HG02759 (cell line): ENCODE data around the gene AMT.
"Not testable (repeated sequence)": the region's sequence is repeated elsewhere in the genome, so short reads cannot be mapped to it uniquely, and the experiment has no call there.

Experiments used
- ATAC-seq: cut with Tn5 transposase; IDR thresholded peaks from one replicate; pipeline ENCODE4 v1.9.1; 2021; ENCODE audit warnings: mild to moderate bottlenecking, moderate library complexity; ENCODE audit not compliant: unreplicated experiment

Gene AMT

GRCh38 chr3:49391310-49391709, 31.0 kb downstream of the AMT start:
- ATAC-seq = not testable (repeated sequence)

- no peak for ATAC-seq
These were observed 33.0 kb downstream of the AMT start for GRCh38 chr3:49389297-49389696.

- no peak for ATAC-seq
These were observed 33.9 kb downstream of the AMT start for GRCh38 chr3:49388289-49388820.

GRCh38 chr3:49387721-49388120, 34.6 kb downstream of the AMT start:
- no peak for ATAC-seq

GRCh38 chr3:49386056-49386756, 36.1 kb downstream of the AMT start:
- no peak for ATAC-seq

GRCh38 chr3:49385617-49386016, 36.7 kb downstream of the AMT start:
- ATAC-seq = no peak

- ATAC-seq = no peak
These were observed 38.9 kb downstream of the AMT start for GRCh38 chr3:49383387-49383786.

GRCh38 chr3:49378249-49378895, 43.9 kb downstream of the AMT start:
- no peak for ATAC-seq

GRCh38 chr3:49377483-49377882, 44.8 kb downstream of the AMT start:
- no peak for ATAC-seq

- no peak for ATAC-seq
These were observed 50.3 kb downstream of the AMT start for GRCh38 chr3:49371946-49372345.

GRCh38 chr3:49370585-49371290, 51.5 kb downstream of the AMT start:
- ATAC-seq = no peak
